ENCODE results near the gene CSHL1.
"Not testable (repeated sequence)": the region's sequence is repeated elsewhere in the genome, so short reads cannot be mapped to it uniquely, and the experiment has no call there.

CSHL1 gene

DNA sequence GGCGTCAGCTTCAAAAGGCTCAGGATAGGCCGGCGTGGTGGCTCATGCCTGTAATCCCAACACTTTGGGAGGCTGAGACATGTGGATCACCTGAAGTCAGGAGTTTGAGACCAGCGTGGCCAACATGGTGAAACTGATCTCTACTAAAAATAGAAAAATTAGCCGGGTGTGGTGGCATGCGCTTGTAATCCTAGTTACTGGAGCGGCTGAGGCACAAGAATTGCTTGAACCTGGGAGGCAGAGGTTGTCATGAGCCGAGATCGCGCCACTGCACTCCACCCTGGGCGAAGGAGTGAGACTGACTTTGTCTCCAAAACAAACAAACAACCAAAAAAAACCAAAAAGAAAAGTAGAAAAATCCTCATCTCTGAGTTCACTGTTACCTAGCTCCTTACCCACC lies 25.9 kb downstream of the CSHL1 start:
- DNase-seq (ENCODE audit: low read depth) = not testable (repeated sequence)

DNA sequence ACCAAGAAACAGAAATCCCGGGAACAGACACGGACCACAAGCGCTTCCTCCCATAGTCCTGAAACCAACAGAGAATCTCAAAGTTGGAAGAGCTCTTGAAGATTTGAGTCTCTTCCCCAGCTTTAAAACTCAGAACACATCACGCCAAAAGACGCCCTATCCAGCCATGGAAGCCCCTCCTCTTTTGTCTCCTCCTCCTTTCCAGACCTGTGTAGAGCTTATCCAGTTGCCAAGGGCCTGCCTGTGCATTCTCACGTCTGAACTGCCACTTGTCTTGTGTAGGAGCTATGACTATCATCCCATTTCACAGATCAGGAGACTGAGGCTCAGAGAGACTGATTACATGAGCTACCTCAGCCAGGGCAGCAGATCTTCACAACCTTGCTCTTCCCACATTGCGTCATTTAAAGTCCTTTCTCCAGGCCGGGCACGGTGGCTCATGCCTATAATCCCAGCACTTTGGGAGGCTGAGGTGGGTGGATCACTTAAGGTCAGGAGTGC lies 28.4 kb downstream of the CSHL1 start:
- not testable (repeated sequence) for DNase-seq (ENCODE audit: low read depth)

DNA sequence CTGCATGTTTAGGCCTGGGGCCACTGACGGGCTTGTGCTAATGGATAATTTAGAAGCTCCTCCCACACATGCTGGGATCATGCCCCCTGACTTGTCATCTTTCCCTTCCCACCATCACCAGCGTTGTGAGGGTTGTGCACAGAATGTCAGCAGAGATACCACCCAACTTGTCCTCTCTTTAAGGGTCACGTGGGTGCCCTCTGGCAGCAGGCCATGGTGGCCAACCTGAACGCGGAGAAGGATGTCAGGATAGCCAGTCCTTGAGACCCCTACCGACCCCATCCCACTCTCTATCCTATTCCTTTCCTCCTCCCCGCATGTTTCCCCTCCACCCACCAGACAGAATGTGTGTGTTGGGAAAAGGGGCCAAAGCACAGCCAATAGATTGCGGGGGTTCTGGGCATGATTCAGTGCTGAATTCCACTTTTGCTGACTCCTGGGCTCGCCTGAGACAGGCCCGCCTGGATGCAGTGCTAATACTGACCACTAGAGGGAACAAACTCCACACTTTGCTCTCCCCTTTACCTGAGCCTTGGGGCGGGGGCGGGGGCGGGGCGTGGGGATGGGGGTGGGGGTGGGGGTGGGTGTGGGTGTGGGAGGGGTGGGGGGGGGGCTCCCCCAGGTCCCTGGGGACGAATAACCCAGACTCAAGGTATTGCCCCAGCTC lies 29.0 kb downstream of the CSHL1 start, which contains the start of gene GH2:
TSS of gene GH2 (minus strand) at position 10 of the 667 bp plus-strand sequence. CDS start 143 bp downstream, outside the sequence.
- DNase-seq (ENCODE audit: low read depth) = peak; percentile 14

DNA sequence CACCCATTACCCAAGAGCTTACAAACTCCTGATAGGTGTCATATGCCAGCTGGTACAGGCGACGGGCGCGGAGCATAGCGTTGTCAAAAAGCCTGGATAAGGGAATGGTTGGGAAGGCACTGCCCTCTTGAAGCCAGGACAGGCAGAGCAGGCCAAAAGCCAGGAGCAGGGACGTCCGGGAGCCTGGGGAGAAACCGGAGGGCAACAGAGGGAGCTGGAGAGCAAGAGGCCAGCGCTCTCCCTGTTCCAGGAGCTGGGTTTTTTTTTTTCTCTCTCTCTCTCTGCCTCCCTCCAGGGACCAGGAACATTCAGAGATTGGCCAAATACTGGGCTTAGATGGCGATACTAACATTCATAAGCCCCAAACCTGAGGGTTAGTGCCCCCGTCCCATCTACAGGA lies 29.7 kb downstream of the CSHL1 start:
- DNase-seq (ENCODE audit: low read depth) = not testable (repeated sequence)

DNA sequence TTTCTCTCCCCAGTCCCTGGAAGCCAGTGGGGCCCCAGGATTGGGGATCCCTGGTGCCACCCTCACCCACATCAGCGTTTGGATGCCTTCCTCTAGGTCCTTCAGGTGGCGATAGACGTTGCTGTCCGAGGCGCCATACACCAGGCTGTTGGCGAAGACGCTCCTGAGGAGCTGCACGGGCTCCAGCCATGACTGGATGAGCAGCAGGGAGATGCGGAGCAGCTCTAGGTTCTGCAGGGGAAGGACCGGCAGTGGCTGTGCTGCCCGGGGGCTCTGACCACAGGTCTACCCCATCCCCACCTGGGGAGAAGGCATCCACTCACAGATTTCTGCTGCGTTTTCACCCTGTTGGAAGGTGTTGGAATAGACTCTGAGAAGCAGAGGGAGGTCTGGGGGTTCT lies 30.4 kb downstream of the CSHL1 start:
- DNase-seq (ENCODE audit: low read depth) = no peak

DNA sequence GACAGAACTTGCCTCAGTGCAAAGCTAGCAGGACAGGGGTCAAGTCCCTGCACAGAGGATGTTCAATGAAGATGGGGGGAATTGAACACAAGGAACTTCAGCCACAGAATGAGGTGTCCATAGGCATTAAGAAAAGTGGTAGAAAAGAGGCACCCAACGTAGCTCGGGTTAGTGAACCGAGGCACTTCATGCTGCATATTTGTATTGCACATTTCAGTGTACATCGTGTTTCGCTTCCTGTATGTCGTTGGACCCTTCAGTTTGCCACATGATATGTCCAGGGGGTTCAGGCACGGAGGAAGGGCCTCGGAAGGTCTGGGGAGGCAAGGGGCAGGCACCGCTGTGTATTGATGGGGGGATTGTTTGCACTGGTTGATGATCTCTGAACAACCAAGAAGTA lies 32.6 kb downstream of the CSHL1 start:
- DNase-seq (ENCODE audit: low read depth) = not testable (repeated sequence)

DNA sequence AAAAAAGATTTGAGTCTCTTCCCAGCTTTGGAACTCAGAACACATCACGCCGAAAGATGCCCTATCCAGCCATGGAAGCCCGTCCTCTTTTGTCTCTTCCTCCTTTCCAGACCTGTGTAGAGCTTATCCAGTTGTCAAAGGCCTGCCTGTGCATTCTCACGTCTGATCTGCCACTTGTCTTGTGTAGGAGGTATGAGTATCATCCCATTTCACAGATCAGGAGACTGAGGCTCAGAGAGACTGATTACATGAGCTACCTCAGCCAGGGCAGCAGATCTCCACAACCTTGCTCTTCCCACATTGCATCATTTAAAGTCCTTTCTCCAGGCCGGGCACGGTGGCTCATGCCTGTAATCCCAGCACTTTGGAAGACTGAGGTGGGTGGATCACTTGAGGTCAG lies 36.4 kb downstream of the CSHL1 start:
- not testable (repeated sequence) for DNase-seq (ENCODE audit: low read depth)

DNA sequence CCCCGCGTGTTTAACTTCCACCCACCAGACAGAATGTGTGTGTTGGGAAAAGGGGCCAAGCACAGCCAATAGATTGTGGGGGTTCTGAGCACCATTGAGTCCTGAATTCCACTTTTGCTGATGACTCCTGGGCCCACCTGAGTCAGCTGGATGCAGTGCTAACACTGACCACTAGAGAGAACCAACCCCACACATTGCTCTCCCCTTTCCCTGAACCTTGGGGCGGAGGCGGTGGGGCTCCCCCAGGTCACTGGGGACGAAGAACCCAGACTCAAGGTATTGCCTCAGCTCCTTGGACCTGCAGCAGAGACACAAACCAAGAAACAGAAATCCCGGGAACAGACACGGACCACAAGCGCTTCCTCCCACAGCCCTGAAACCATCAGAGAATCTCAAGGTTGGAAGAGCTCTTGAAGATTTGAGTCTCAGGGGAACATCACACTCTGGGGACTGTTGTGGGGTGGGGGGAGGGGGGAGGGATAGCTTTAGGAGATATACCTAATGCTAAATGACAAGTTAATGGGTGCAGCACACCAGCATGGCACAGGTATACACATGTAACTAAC lies 36.9 kb downstream of the CSHL1 start:
- DNase-seq (ENCODE audit: low read depth) = not testable (repeated sequence)

DNA sequence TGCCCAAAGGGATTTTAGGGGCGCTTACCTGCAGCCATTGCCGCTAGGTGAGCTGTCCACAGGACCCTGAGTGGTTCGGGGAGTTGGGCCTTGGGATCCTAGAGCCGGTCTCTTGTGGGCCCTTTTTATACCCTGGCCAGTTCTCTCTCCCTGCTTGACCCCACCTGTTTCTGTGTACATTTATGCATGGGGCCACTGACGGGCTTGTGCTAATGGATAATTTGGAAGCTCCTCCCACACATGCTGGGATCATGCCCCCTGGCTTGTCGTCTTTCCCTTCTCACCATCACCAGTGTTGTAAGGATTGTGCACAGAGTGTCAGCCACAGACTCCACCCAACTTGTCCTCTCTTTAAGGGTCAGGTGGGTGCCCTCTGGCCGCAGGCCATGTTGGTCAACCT lies 37.5 kb downstream of the CSHL1 start, which contains the start of gene CSH2:
TSS of gene CSH2 (minus strand) at position 101 of the 400 bp plus-strand sequence. CDS start at position 38, 63 bp downstream.
- DNase-seq (ENCODE audit: low read depth) = not testable (repeated sequence)

DNA sequence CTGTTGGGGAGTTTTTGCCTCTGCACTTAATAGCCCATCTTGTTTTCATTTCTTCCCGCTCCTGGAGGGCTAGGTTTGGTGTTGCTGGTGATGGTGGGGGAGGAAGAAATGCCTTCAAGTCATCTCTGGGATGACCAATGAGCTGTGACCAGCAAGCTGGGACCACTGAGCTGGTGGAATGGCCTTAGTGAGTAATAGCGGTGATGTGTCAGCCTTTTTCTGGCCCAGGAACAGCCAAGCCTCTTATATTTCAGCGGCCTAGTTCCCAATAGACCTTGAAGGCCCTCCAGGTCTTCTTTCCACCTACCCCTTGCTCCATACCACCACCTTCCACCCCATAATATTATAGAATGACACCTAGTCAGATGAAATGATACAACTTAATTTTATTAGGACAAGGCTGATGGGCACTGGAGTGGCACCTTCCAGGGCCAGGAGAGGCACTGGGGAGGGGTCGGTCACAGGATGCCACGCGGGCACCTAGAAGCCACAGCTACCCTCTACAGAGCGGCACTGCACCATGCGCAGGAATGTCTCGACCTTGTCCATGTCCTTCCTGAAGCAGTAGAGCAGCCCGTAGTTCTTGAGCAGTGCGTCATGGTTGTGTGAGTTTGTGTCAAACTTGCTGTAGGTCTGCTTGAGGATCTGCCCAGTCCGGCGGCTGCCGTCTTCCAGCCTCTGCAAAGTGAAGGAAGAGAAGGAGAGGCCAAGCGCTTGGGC lies 39.3 kb downstream of the CSHL1 start:
- DNase-seq (ENCODE audit: low read depth) = not testable (repeated sequence)

DNA sequence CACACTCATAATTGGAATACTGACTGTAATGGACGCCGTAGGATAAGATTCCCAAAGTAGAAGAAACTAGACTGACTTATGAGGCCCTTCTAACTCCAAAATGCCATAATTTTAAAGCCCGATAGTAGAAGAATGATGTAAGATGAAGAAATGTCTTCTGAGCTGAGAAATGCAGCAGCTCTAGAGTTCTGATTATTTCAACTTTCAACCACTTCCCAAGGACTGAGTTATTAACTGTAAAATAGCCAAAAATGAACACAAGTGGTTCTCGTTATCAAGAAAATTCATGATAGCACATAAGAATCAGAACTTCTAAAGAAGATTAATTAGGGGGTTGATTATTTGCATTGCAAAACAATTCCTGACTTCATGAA lies 40.8 kb downstream of the CSHL1 start:
- DNase-seq (ENCODE audit: low read depth) = not testable (repeated sequence)

DNA sequence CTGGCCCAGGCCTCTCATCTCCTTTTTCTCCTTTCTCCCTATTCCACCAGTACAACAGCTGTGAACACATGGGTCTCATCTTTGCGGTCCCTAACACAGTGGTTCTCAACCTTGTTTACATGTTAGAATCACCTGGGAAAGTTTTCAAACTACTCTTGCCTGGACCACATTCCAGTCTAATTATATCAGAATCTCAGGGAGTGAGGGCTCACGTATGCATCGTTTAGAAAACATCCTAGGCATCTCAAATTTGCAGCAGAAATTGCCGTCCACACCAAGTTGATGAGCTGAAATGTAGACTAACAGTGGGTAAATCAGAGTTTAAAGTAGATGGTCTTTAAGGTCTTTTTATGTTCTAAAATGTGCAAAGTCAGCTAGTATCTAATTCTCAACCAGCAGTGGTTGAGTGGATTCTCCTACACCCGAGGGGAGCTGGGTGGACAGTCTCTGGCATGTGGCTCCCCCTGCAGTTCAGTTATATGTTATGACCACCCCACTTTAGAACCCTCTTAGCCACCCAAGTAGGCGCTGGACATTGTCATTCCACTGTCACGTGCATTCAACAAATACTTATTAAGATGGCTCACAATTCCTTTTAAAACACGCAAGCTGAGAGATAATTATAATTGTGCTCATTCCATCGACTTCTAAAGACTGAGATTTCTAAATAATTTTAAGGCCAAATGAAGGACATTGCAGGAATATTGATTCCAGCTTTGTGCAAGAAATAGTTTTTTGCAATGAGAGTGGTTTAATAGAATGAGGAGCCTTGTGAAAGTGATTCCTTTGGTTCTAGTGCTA lies 41.4 kb downstream of the CSHL1 start:
- not testable (repeated sequence) for DNase-seq (ENCODE audit: low read depth)

DNA sequence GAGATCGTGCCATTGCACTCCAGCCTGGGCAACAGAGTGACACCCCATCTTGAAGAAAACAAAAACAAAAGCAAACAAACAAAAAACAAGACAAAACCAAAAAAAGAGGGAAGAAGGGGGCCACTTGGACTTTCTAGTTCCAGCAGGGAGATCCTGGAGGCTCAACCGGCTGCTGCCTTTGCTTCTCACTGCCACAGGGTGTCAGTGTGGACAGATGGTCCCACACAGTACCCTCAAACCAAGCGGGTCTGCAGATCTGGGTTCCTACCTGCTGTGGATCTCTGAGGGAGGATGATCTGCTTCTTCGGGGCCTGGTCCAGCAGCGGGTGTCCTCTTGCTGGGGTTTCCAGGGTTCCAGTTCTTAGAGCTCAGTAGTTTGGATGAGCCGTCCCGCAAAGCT lies 44.4 kb downstream of the CSHL1 start:
- DNase-seq (ENCODE audit: low read depth) = not testable (repeated sequence)
